PFSK-1 (cell line): ENCODE data around the gene SRPK2.

Experiments
- FOXP2 ChIP-seq: optimal IDR thresholded peaks from 2 replicates; pipeline ENCODE3; 2011; ENCODE audit warnings: borderline replicate concordance, control low read depth, inconsistent platforms; ENCODE audit not compliant: insufficient read depth; ENCODE audit errors: extremely low read length, extremely low read depth
- POLR2AphosphoS5 ChIP-seq: IDR thresholded peaks from 2 replicates; pipeline ENCODE4 v1.6.1; 2012; ENCODE audit warnings: low read depth, mild to moderate bottlenecking, control low read depth, low read length, moderate library complexity
- REST ChIP-seq, 2 experiments: IDR thresholded peaks; 2 replicates each; pipeline versions ENCODE4 v1.6.1 to v1.8.0; 2011 to 2012; ENCODE audit warnings: low read depth in 2 of 2, low read length in 2 of 2, control low read depth in 1 of 2, inconsistent platforms in 1 of 2, mild to moderate bottlenecking in 1 of 2, moderate library complexity in 1 of 2; ENCODE audit not compliant: insufficient read depth in 1 of 2
- SIN3A ChIP-seq: IDR thresholded peaks from 2 replicates; pipeline ENCODE4 v1.6.1; 2012; ENCODE audit warnings: mild to moderate bottlenecking, low read length, moderate library complexity, borderline replicate concordance; ENCODE audit not compliant: insufficient read depth
- TAF1 ChIP-seq: IDR thresholded peaks from 2 replicates; pipeline ENCODE4 v1.6.1; 2012; ENCODE audit warnings: low read length, control low read depth, borderline replicate concordance; ENCODE audit not compliant: insufficient read depth

Gene SRPK2

GRCh38 chr7:105316578-105317344 is 72.0 kb downstream of the SRPK2 start:
- TF ChIP-seq POLR2AphosphoS5 (no peak), TAF1 (no peak), FOXP2 (no peak), SIN3A (no peak), REST (IDR thresholded peaks at IDR 0.05; ENCODE audit: insufficient read depth in 1 of 2, low read depth in 2 of 2, low read length in 2 of 2) (no peak)

GRCh38 chr7:105315357-105315756 is 73.4 kb downstream of the SRPK2 start:
- TF ChIP-seq TAF1, result no peak

GRCh38 chr7:105309235-105310169 is 79.2 kb downstream of the SRPK2 start:
- no peak for TF ChIP-seq SIN3A
- TF ChIP-seq TAF1, result no peak
- no peak for TF ChIP-seq FOXP2
- no peak for TF ChIP-seq POLR2AphosphoS5
- no peak for TF ChIP-seq REST (IDR thresholded peaks at IDR 0.05; ENCODE audit: insufficient read depth in 1 of 2, low read depth in 2 of 2, low read length in 2 of 2)

- TF ChIP-seq SIN3A, result no peak
- no peak for TF ChIP-seq TAF1
- no peak for TF ChIP-seq FOXP2
- TF ChIP-seq REST (IDR thresholded peaks at IDR 0.05; ENCODE audit: insufficient read depth in 1 of 2, low read depth in 2 of 2, low read length in 2 of 2), result no peak
- no peak for TF ChIP-seq POLR2AphosphoS5
Observed at GRCh38 chr7:105307163-105307672, 81.5 kb downstream of the SRPK2 start.

GRCh38 chr7:105306298-105306748 is 82.4 kb downstream of the SRPK2 start:
- TF ChIP-seq TAF1 (no peak), REST (IDR thresholded peaks at IDR 0.05; ENCODE audit: insufficient read depth in 1 of 2, low read depth in 2 of 2, low read length in 2 of 2) (no peak), SIN3A (no peak), FOXP2 (no peak), POLR2AphosphoS5 (no peak)
